PC-9 (cell line): Measurements from ENCODE around the gene SOCS2. TPM values are rescaled to one million over a fixed set of nuclear protein-coding genes. Genes with fewer than 3 reads are reported as not detected.

Experiments
- BruUV-seq: library from RNA; stranded (reverse); fragments of 400-500 nt; replicated peaks from 2 replicates; lab custom pipeline; 2021; lab: Mats Ljungman, UMichigan
- CTCF ChIA-PET: fragments of 300-600 bp; sonication (Branson Sonifier 250); formaldehyde crosslinking; loops from one replicate; lab custom pipeline; 2022; ENCODE audit warnings: antibody characterized with exemption; lab: Charles Lee
- POLR2A ChIA-PET: fragments of 300-600 bp; sonication (Branson Sonifier 250); formaldehyde crosslinking; loops from one replicate; lab custom pipeline; 2022; ENCODE audit warnings: antibody characterized with exemption; ENCODE audit not compliant: unreplicated experiment; lab: Charles Lee
- DNase-seq, 2 experiments: peaks; one replicate each; pipeline versions ENCODE4 v3.0.0 to v3.0.0-alpha.2; 2015 to 2022; ENCODE audit warnings: mixed read lengths in 1 of 2
- H2AFZ ChIP-seq: fragments of 200-600 bp; sonication (generic); 2 replicates; pipeline ENCODE4 v1.8.1; 2017; ENCODE audit warnings: antibody characterized with exemption
- H3F3A ChIP-seq: fragments of 200-600 bp; sonication (generic); 2 replicates; pipeline ENCODE4 v1.8.1; 2017; ENCODE audit warnings: antibody characterized with exemption, mild to moderate bottlenecking, low read depth; ENCODE audit not compliant: insufficient read depth
- H3K27ac ChIP-seq: fragments of 200-600 bp; sonication (generic); 2 replicates; pipeline ENCODE4 v1.6.1; 2016; ENCODE audit warnings: mixed run types
- H3K27me3 ChIP-seq: fragments of 200-600 bp; sonication (generic); 2 replicates; pipeline ENCODE4 v1.6.1; 2016; ENCODE audit warnings: low read depth, mixed run types; ENCODE audit not compliant: insufficient read depth
- H3K36me3 ChIP-seq: fragments of 200-600 bp; sonication (generic); 2 replicates; pipeline ENCODE4 v1.6.1; 2016; ENCODE audit warnings: low read depth, mixed run types
- H3K4me1 ChIP-seq: fragments of 200-600 bp; sonication (generic); replicated peaks from 2 replicates; pipeline ENCODE4 v1.6.1; 2016; ENCODE audit warnings: mixed run types; ENCODE audit not compliant: insufficient read depth
- H3K4me2 ChIP-seq: fragments of 200-600 bp; sonication (generic); 2 replicates; pipeline ENCODE4 v1.6.1; 2017; ENCODE audit warnings: mixed run types
- H3K4me3 ChIP-seq: fragments of 200-600 bp; sonication (generic); 2 replicates; pipeline ENCODE4 v1.6.1; 2016; ENCODE audit warnings: mixed run types
- H3K79me2 ChIP-seq: fragments of 200-600 bp; sonication (generic); 2 replicates; pipeline ENCODE4 v1.6.1; 2017; ENCODE audit warnings: low read depth, mixed run types
- H3K9me2 ChIP-seq: fragments of 200-600 bp; sonication (generic); 2 replicates; pipeline ENCODE4 v1.8.1; 2017; ENCODE audit warnings: mild to moderate bottlenecking; ENCODE audit not compliant: insufficient read depth
- H3K9me3 ChIP-seq: fragments of 200-600 bp; sonication (generic); 2 replicates; pipeline ENCODE4 v1.8.1; 2016; ENCODE audit warnings: low read depth; ENCODE audit not compliant: insufficient read depth
- H4K20me1 ChIP-seq: fragments of 200-600 bp; sonication (generic); 2 replicates; pipeline ENCODE4 v1.8.1; 2017; ENCODE audit not compliant: insufficient read depth
- EZH2 ChIP-seq: fragments of 200-600 bp; sonication (generic); IDR thresholded peaks from 2 replicates; pipeline ENCODE4 v1.8.0; 2017; ENCODE audit warnings: antibody characterized with exemption, low read depth
- intact Hi-C: fragments of 100-400 bp; cut with micrococcal nuclease; formaldehyde crosslinking; loops from one replicate; pipeline ENCODE4 v1.10.0; 2022; ENCODE audit not compliant: unreplicated experiment
- total RNA-seq: library from RNA; stranded (reverse); gene quantifications from 2 replicates; pipeline ENCODE4 v1.2.3, GENCODE V29; 2021
- TF ChIP-seq, protein P1 (sequence below): fragments of 200-600 bp; sonication (generic); conservative IDR thresholded peaks from 2 replicates; pipeline ENCODE4 v1.6.1; 2017; ENCODE audit warnings: mixed run types, antibody characterized with exemption, mild to moderate bottlenecking, moderate library complexity

Gene SOCS2
- total RNA-seq, 1 experiment from 2014 or later = 9.2 TPM

DNA sequence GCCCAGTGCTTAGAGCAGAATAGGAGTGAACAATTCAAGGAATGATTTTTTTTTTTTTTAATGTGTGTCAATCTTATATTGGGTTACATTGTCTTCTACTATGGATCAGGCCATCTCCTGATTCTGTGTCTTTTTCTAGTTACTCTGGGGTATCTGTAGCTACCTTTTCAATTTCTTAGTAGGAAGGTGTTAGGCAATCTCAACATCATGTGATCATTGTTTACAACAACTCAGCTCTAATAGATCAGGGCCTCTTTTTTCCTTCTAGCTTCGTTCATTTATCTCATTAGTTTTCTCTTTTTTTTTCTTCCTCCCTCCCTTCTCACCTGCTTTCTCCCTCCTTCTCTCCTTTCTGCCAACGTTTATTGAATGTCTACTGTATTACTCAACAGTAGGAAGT is 8.9 kb downstream of the SOCS2 start:
- H3K79me2 ChIP-seq = no peaks in the 10 kb centered on the region
- no peaks in the 10 kb centered on the region for H4K20me1 ChIP-seq
- ChIA-PET POLR2A (no interaction called here), CTCF (no interaction called here)
- BruUV-seq = no TSS peak
- H3K4me1 ChIP-seq = no peaks in the 10 kb centered on the region
- H2AFZ ChIP-seq = no peak overlapping the region
- intact Hi-C loops = no loop called here
- no peaks in the 10 kb centered on the region for H3K27me3 ChIP-seq
- H3K27ac ChIP-seq = no peak overlapping the region
- DNase-seq = no peak
- no peak overlapping the region for H3K4me3 ChIP-seq
- TF ChIP-seq EZH2 = no peak
- TF ChIP-seq, protein P1, sequence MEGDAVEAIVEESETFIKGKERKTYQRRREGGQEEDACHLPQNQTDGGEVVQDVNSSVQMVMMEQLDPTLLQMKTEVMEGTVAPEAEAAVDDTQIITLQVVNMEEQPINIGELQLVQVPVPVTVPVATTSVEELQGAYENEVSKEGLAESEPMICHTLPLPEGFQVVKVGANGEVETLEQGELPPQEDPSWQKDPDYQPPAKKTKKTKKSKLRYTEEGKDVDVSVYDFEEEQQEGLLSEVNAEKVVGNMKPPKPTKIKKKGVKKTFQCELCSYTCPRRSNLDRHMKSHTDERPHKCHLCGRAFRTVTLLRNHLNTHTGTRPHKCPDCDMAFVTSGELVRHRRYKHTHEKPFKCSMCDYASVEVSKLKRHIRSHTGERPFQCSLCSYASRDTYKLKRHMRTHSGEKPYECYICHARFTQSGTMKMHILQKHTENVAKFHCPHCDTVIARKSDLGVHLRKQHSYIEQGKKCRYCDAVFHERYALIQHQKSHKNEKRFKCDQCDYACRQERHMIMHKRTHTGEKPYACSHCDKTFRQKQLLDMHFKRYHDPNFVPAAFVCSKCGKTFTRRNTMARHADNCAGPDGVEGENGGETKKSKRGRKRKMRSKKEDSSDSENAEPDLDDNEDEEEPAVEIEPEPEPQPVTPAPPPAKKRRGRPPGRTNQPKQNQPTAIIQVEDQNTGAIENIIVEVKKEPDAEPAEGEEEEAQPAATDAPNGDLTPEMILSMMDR = no peak
- H3K9me3 ChIP-seq = no peaks in the 10 kb centered on the region
- H3K4me2 ChIP-seq = no peak overlapping the region
- no peaks in the 10 kb centered on the region for H3F3A ChIP-seq
- no peaks in the 10 kb centered on the region for H3K36me3 ChIP-seq
- no peaks in the 10 kb centered on the region for H3K9me2 ChIP-seq

DNA sequence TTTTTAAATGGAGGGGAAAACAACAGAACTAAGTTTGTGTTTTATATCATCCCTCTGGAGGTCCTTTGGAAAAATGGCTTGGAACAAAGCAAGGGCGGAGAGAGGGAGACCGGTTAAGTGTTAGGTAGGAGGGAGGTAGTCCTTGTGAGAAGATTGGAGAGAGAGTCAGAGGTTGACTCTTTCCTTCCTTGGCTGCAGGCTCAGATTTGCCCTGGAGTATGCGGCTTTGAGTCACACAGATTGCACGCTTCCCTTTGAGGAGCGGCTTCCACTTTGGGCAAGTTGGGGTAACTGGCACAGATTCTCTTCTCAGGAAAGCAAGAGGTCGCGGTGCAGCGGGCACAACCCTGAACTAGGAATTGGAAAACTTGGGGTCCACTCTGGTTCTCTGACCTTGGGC is 9.9 kb downstream of the SOCS2 start:
- Histone ChIP-seq H3K27me3 (no peaks in the 10 kb centered on the region), H2AFZ (no peak overlapping the region), H3K36me3 (no peaks in the 10 kb centered on the region), H3K9me2 (no peaks in the 10 kb centered on the region), H3F3A (no peaks in the 10 kb centered on the region), H3K9me3 (no peaks in the 10 kb centered on the region), H3K4me1 (no peaks in the 10 kb centered on the region), H3K4me3 (no peak overlapping the region), H3K27ac (no peak overlapping the region), H3K79me2 (no peaks in the 10 kb centered on the region), H4K20me1 (no peaks in the 10 kb centered on the region), H3K4me2 (no peak overlapping the region)
- no peak for DNase-seq
- no peak for TF ChIP-seq EZH2
- TF ChIP-seq, protein P1 = no peak
- CTCF ChIA-PET = interaction anchor here (0.6 kb wide), 2 partner anchors 493 to 1258 kb away, joined by 3 to 9 read pairs; no protein-coding TSS in a partner anchor
- POLR2A ChIA-PET = no interaction called here
- BruUV-seq = no TSS peak
- intact Hi-C loops = no loop called here

GRCh38 chr12:93583627-93584392 is 11.3 kb downstream of the SOCS2 start:
- Histone ChIP-seq H3K4me1 (no peaks in the 10 kb centered on the region), H3K4me3 (no peak overlapping the region), H3K36me3 (no peaks in the 10 kb centered on the region), H4K20me1 (no peaks in the 10 kb centered on the region), H3K9me3 (no peaks in the 10 kb centered on the region), H3K9me2 (no peaks in the 10 kb centered on the region), H3K4me2 (no peak overlapping the region), H3F3A (no peaks in the 10 kb centered on the region), H3K27ac (no peak overlapping the region), H3K79me2 (no peaks in the 10 kb centered on the region), H3K27me3 (no peaks in the 10 kb centered on the region), H2AFZ (no peak overlapping the region)
- intact Hi-C loops = no loop called here
- BruUV-seq = no TSS peak
- no peak for DNase-seq
- ChIA-PET POLR2A (no interaction called here), CTCF (no interaction called here)
- no peak for TF ChIP-seq EZH2
- TF ChIP-seq, protein P1 = no peak
